ENCODE data around the gene SORCS2.

Gene SORCS2

GRCh38 chr4:7328913-7329638, 136.7 kb downstream of the SORCS2 start:
- no peak for DNase-seq

- no peak for DNase-seq
These were observed 137.8 kb downstream of the SORCS2 start for GRCh38 chr4:7330031-7330596.

- no peak for DNase-seq
These were observed 138.7 kb downstream of the SORCS2 start for GRCh38 chr4:7330811-7331681.

- DNase-seq, result no peak
These were observed 139.3 kb downstream of the SORCS2 start for GRCh38 chr4:7331682-7332000.

GRCh38 chr4:7332216-7333023, 140.1 kb downstream of the SORCS2 start:
- DNase-seq, result no peak

- DNase-seq, result no peak
These were observed 140.9 kb downstream of the SORCS2 start for GRCh38 chr4:7333024-7333780.

GRCh38 chr4:7333801-7334421, 141.6 kb downstream of the SORCS2 start:
- DNase-seq, result no peak

GRCh38 chr4:7334521-7335275, 142.4 kb downstream of the SORCS2 start:
- DNase-seq, result no peak

GRCh38 chr4:7335344-7336066, 143.2 kb downstream of the SORCS2 start:
- peak; percentile 63 for DNase-seq

- no peak for DNase-seq
These were observed 143.8 kb downstream of the SORCS2 start for GRCh38 chr4:7336067-7336569.

- no peak for DNase-seq
These were observed 144.4 kb downstream of the SORCS2 start for GRCh38 chr4:7336732-7337131.

GRCh38 chr4:7337196-7338058, 145.1 kb downstream of the SORCS2 start:
- DNase-seq, result no peak

GRCh38 chr4:7338059-7338452, 145.7 kb downstream of the SORCS2 start:
- no peak for DNase-seq

GRCh38 chr4:7338876-7339623, 146.7 kb downstream of the SORCS2 start:
- no peak for DNase-seq

- no peak for DNase-seq
These were observed 147.6 kb downstream of the SORCS2 start for GRCh38 chr4:7339751-7340552.

GRCh38 chr4:7340553-7341433, 148.5 kb downstream of the SORCS2 start:
- DNase-seq, result no peak

All from retina (tissue), 1 donor.